Hepatocyte (in vitro differentiated cells): ENCODE results near the gene MAGI1.

Source experiments
- EZH2 ChIP-seq: fragments of 200-600 bp; sonication (generic); IDR thresholded peaks from 2 replicates; pipeline ENCODE4 v1.6.1; 2016; ENCODE audit warnings: antibody characterized with exemption, mild to moderate bottlenecking, borderline replicate concordance
- TF ChIP-seq, protein P1 (sequence below): fragments of 200-600 bp; sonication (generic); IDR thresholded peaks from 2 replicates; pipeline ENCODE4 v1.5.1; 2016; ENCODE audit warnings: antibody characterized with exemption, mild to moderate bottlenecking; ENCODE audit not compliant: poor library complexity

GRCh38 chr3:66083784-66084213 is 45.1 kb upstream of the MAGI1 start:
- TF ChIP-seq, protein P1, sequence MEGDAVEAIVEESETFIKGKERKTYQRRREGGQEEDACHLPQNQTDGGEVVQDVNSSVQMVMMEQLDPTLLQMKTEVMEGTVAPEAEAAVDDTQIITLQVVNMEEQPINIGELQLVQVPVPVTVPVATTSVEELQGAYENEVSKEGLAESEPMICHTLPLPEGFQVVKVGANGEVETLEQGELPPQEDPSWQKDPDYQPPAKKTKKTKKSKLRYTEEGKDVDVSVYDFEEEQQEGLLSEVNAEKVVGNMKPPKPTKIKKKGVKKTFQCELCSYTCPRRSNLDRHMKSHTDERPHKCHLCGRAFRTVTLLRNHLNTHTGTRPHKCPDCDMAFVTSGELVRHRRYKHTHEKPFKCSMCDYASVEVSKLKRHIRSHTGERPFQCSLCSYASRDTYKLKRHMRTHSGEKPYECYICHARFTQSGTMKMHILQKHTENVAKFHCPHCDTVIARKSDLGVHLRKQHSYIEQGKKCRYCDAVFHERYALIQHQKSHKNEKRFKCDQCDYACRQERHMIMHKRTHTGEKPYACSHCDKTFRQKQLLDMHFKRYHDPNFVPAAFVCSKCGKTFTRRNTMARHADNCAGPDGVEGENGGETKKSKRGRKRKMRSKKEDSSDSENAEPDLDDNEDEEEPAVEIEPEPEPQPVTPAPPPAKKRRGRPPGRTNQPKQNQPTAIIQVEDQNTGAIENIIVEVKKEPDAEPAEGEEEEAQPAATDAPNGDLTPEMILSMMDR, result no peak
- TF ChIP-seq EZH2, result no peak
